Left lung (tissue), 10 donors: ENCODE results near the gene MED9. TPM values are rescaled to one million over a fixed set of nuclear protein-coding genes. Genes with fewer than 3 reads are reported as not detected.

Experiments
- ATAC-seq: fragments of 200-7000 bp; cut with Tn5 transposase; one replicate; pipeline ENCODE4 v1.9.1; 2020; ENCODE audit warnings: moderate library complexity
- DNase-seq, 4 donors: peaks; one replicate each; pipeline ENCODE4 v3.0.0-alpha.2; 2013 to 2020
- H3K27ac ChIP-seq, 2 donors: fragments of 200-600 bp; sonication (generic) in 1 of 2; one replicate each; pipeline versions ENCODE4 v1.5.0 to v1.8.0; 2020 to 2021
- H3K27me3 ChIP-seq, 2 donors: fragments of 200-600 bp; sonication (generic) in 1 of 2; one replicate each; pipeline versions ENCODE4 v1.5.0 to v1.8.0; 2020 to 2021
- H3K36me3 ChIP-seq, 2 donors: fragments of 200-600 bp; sonication (generic) in 1 of 2; one replicate each; pipeline versions ENCODE4 v1.5.0 to v1.8.0; 2020 to 2021
- H3K4me1 ChIP-seq, 2 donors: fragments of 200-600 bp; one replicate each; pipeline ENCODE4 v1.8.0; 2021
- H3K4me3 ChIP-seq, 2 donors: fragments of 200-600 bp; sonication (generic) in 1 of 2; one replicate each; pipeline versions ENCODE4 v1.5.0 to v1.8.0; 2020 to 2021; ENCODE audit warnings: mild to moderate bottlenecking in 1 of 2
- H3K9me3 ChIP-seq, 2 donors: fragments of 200-600 bp; sonication (generic) in 1 of 2; one replicate each; pipeline versions ENCODE4 v1.5.0 to v1.8.0; 2020 to 2021
- CTCF ChIP-seq, 2 donors: fragments of 200-600 bp; sonication (generic) in 1 of 2; IDR thresholded peaks; one replicate each; pipeline versions ENCODE4 v1.5.0 to v1.8.0; 2021; ENCODE audit warnings: antibody characterized with exemption in 2 of 2
- intact Hi-C, 2 donors: fragments of 100-400 bp; cut with DNase I; formaldehyde crosslinking; loops; one replicate each; pipeline versions ENCODE4 v1.11.2 to v1.14.2; 2022
- polyA plus RNA-seq, 6 donors: library from polyadenylated mRNA; unstranded; fragments of 120-200 nt; gene quantifications; one replicate each; pipeline ENCODE4 v1.2.1, GENCODE V29; 2013; ENCODE audit not compliant: insufficient read length in 6 of 6
- total RNA-seq, 2 donors: library from RNA; stranded (reverse); fragmentation: NEBNext Ultra II Directional; extraction: Animal tissue kit (Norgen Biotek cat#: 25700); gene quantifications; one replicate each; pipeline ENCODE4 v1.2.1, GENCODE V29; 2021
- donor health status: DM: no; HTN: yes; CAD: no.
- donor health status: DM: no; HTN: no; CAD: no.

MED9 gene
- total and polyA plus RNA-seq, 8 donors = 11.5 to 17.1 (median 16.2) TPM

GRCh38 chr17:17525311-17525710, 48.5 kb downstream of the MED9 start:
- Histone ChIP-seq H3K9me3 (no peaks in the 10 kb centered on the region), H3K27me3 (no peaks in the 10 kb centered on the region), H3K27ac (no peak overlapping the region), H3K4me1 (peaks cover 0 to 14% of the 10 kb centered on the region in 2 donors), H3K4me3 (no peak overlapping the region), H3K36me3 (peaks cover 0 to 9% of the 10 kb centered on the region in 2 donors)
- ATAC-seq (no peak), DNase-seq (peak in 1 of 4 donors; percentile 71)
- TF ChIP-seq CTCF (IDR thresholded peaks at IDR 0.05) = no peak
- intact Hi-C loops = no loop called here

DNA sequence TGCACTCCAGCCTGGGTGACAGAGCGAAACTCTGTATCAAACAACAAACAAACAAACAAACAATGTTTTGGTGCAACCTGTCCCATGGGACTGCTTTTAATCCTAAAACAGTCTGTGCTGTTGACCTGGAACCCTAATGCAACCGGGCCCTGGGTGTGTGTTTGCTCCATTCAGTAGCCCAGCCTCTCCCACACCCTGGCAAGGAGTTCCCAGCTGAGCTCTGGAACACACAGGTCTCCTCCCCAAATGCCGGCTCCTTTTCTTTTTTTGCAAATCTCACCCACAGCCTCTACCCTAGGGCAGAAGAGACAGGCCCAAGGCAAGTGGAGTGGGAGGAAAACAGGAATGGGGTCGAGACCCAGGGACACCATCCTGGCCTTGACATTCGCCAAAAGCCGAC, 49.2 kb downstream of the MED9 start:
- Histone ChIP-seq H3K4me3 (no peak overlapping the region), H3K27ac (no peak overlapping the region), H3K9me3 (no peaks in the 10 kb centered on the region), H3K27me3 (no peaks in the 10 kb centered on the region), H3K4me1 (peaks cover 0 to 14% of the 10 kb centered on the region in 2 donors), H3K36me3 (peaks cover 0 to 2% of the 10 kb centered on the region in 2 donors)
- intact Hi-C loops = no loop called here
- TF ChIP-seq CTCF (IDR thresholded peaks at IDR 0.05) = no peak
- peak in 1 of 4 donors; percentile 6 for DNase-seq
- ATAC-seq = peak; percentile 56

GRCh38 chr17:17526369-17526768, 49.6 kb downstream of the MED9 start:
- DNase-seq (peak in 1 of 4 donors; percentile 57), ATAC-seq (peak; percentile 60)
- intact Hi-C loops = no loop called here
- no peak for TF ChIP-seq CTCF (IDR thresholded peaks at IDR 0.05)
- peaks cover 0 to 14% of the 10 kb centered on the region in 2 donors for H3K4me1 ChIP-seq
- H3K36me3 ChIP-seq = no peaks in the 10 kb centered on the region
- H3K9me3 ChIP-seq = no peaks in the 10 kb centered on the region
- H3K27me3 ChIP-seq = no peaks in the 10 kb centered on the region
- H3K4me3 ChIP-seq = no peak overlapping the region
- no peak overlapping the region for H3K27ac ChIP-seq

GRCh38 chr17:17527534-17527933, 50.7 kb downstream of the MED9 start:
- H3K9me3 ChIP-seq = no peaks in the 10 kb centered on the region
- H3K27me3 ChIP-seq = no peaks in the 10 kb centered on the region
- H3K27ac ChIP-seq = no peak overlapping the region
- intact Hi-C loops = no loop called here
- TF ChIP-seq CTCF (IDR thresholded peaks at IDR 0.05) = no peak
- no peaks in the 10 kb centered on the region for H3K36me3 ChIP-seq
- peaks cover 0 to 14% of the 10 kb centered on the region in 2 donors for H3K4me1 ChIP-seq
- no peak overlapping the region for H3K4me3 ChIP-seq
- peak; percentile 77 for ATAC-seq
- DNase-seq = peak in 1 of 4 donors; percentile 67

DNA sequence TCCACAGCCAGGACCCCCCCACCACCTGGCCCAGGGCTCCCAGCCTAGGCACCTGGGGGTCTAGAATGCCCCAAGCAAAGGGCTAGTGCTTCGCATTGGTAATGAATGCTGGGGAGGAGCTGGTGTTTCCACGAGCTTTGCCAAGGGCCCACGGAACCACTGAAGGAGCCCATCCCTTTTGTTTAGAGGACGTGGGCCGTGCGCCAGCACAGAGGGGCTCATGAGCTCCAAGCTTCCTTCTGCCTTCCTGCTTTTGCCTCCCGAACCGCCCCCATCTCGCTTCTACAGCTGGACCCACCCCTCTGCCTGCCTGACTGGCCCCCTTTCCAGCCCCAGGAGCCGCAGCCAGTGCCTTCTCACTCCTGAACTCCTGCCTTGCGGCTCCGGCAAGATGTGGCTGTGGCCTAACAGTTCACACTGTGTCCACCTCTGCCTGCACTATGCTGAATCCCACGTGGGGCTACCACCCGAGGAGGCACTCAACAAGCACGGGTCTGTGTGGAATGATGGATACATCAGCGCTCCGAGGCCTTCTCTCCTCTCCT, 51.2 kb downstream of the MED9 start:
- H3K4me3 ChIP-seq = no peak overlapping the region
- no peaks in the 10 kb centered on the region for H3K36me3 ChIP-seq
- TF ChIP-seq CTCF (IDR thresholded peaks at IDR 0.05) = no peak
- H3K4me1 ChIP-seq = peaks cover 0 to 14% of the 10 kb centered on the region in 2 donors
- intact Hi-C loops = no loop called here
- ATAC-seq (no peak), DNase-seq (peak in 2 of 4 donors; percentile 36 to 45)
- no peaks in the 10 kb centered on the region for H3K9me3 ChIP-seq
- no peak overlapping the region for H3K27ac ChIP-seq
- H3K27me3 ChIP-seq = no peaks in the 10 kb centered on the region
